ENCODE measurements around the gene DAB2IP. TPM values are rescaled to one million over a fixed set of nuclear protein-coding genes. Genes with fewer than 3 reads are reported as not detected.

The DAB2IP gene
- total RNA-seq, 1 experiment from 2014 or later = 46.7 TPM

- H3F3A ChIP-seq (ENCODE audit: insufficient read depth, low read depth) = peaks cover 9% of the 10 kb centered on the region
- no peaks in the 10 kb centered on the region for H3K9me3 ChIP-seq (ENCODE audit: insufficient read depth, low read depth)
- TF ChIP-seq EZH2 (IDR thresholded peaks at IDR 0.05; ENCODE audit: low read depth) = no peak
- TF ChIP-seq CTCF (conservative IDR thresholded peaks at IDR 0.05) = no peak
- no TSS peak for BruUV-seq (replicated peaks)
- ChIA-PET POLR2A (ENCODE audit: unreplicated experiment) (no interaction called here), CTCF (no interaction called here)
- H2AFZ ChIP-seq = no peak overlapping the region
- H3K9me2 ChIP-seq (ENCODE audit: insufficient read depth) = no peaks in the 10 kb centered on the region
- H3K27ac ChIP-seq = no peak overlapping the region
- H3K79me2 ChIP-seq (ENCODE audit: low read depth) = no peaks in the 10 kb centered on the region
- no peak overlapping the region for H3K4me3 ChIP-seq
- intact Hi-C loops (cut with micrococcal nuclease; ENCODE audit: unreplicated experiment) = no loop called here
- H3K27me3 ChIP-seq (ENCODE audit: insufficient read depth, low read depth) = no peaks in the 10 kb centered on the region
- H4K20me1 ChIP-seq (ENCODE audit: insufficient read depth) = no peaks in the 10 kb centered on the region
- peaks cover 14% of the 10 kb centered on the region for H3K4me1 ChIP-seq (replicated peaks; ENCODE audit: insufficient read depth)
- H3K4me2 ChIP-seq = no peak overlapping the region
- no peaks in the 10 kb centered on the region for H3K36me3 ChIP-seq (ENCODE audit: low read depth)
- DNase-seq = no peak
Observed at GRCh38 chr9:121729769-121730562, 78.5 kb downstream of the DAB2IP start.

GRCh38 chr9:121731090-121731489 is 79.7 kb downstream of the DAB2IP start:
- Histone ChIP-seq H3K9me3 (ENCODE audit: insufficient read depth, low read depth) (no peaks in the 10 kb centered on the region), H3K27ac (no peak overlapping the region), H3K4me3 (no peak overlapping the region), H3K4me2 (no peak overlapping the region), H4K20me1 (ENCODE audit: insufficient read depth) (no peaks in the 10 kb centered on the region), H3F3A (ENCODE audit: insufficient read depth, low read depth) (peaks cover 20% of the 10 kb centered on the region), H3K27me3 (ENCODE audit: insufficient read depth, low read depth) (no peaks in the 10 kb centered on the region), H2AFZ (no peak overlapping the region), H3K9me2 (ENCODE audit: insufficient read depth) (no peaks in the 10 kb centered on the region), H3K4me1 (replicated peaks; ENCODE audit: insufficient read depth) (peaks cover 25% of the 10 kb centered on the region), H3K36me3 (ENCODE audit: low read depth) (no peaks in the 10 kb centered on the region), H3K79me2 (ENCODE audit: low read depth) (no peaks in the 10 kb centered on the region)
- CTCF ChIA-PET = no interaction called here
- BruUV-seq (replicated peaks) = no TSS peak
- intact Hi-C loops (cut with micrococcal nuclease; ENCODE audit: unreplicated experiment) = no loop called here
- POLR2A ChIA-PET (ENCODE audit: unreplicated experiment) = no interaction called here
- TF ChIP-seq EZH2 (IDR thresholded peaks at IDR 0.05; ENCODE audit: low read depth) (no peak), CTCF (conservative IDR thresholded peaks at IDR 0.05) (no peak)
- DNase-seq = no peak

GRCh38 chr9:121731919-121732318 is 80.5 kb downstream of the DAB2IP start:
- H3K9me3 ChIP-seq (ENCODE audit: insufficient read depth, low read depth) = no peaks in the 10 kb centered on the region
- intact Hi-C loops (cut with micrococcal nuclease; ENCODE audit: unreplicated experiment) = no loop called here
- no peaks in the 10 kb centered on the region for H3K9me2 ChIP-seq (ENCODE audit: insufficient read depth)
- H3K36me3 ChIP-seq (ENCODE audit: low read depth) = no peaks in the 10 kb centered on the region
- H3K27me3 ChIP-seq (ENCODE audit: insufficient read depth, low read depth) = no peaks in the 10 kb centered on the region
- no peaks in the 10 kb centered on the region for H4K20me1 ChIP-seq (ENCODE audit: insufficient read depth)
- CTCF ChIA-PET = no interaction called here
- H3K4me2 ChIP-seq = no peak overlapping the region
- H2AFZ ChIP-seq = no peak overlapping the region
- POLR2A ChIA-PET (ENCODE audit: unreplicated experiment) = no interaction called here
- BruUV-seq (replicated peaks) = no TSS peak
- H3K79me2 ChIP-seq (ENCODE audit: low read depth) = no peaks in the 10 kb centered on the region
- H3K4me3 ChIP-seq = no peak overlapping the region
- H3K27ac ChIP-seq = no peak overlapping the region
- TF ChIP-seq CTCF (conservative IDR thresholded peaks at IDR 0.05) = no peak
- no peak for TF ChIP-seq EZH2 (IDR thresholded peaks at IDR 0.05; ENCODE audit: low read depth)
- H3F3A ChIP-seq (ENCODE audit: insufficient read depth, low read depth) = peaks cover 26% of the 10 kb centered on the region
- no peak for DNase-seq
- H3K4me1 ChIP-seq (replicated peaks; ENCODE audit: insufficient read depth) = peaks cover 25% of the 10 kb centered on the region

Data from PC-9 (cell line).